Activated CD4-positive, CD25-positive, alpha-beta regulatory T cell treated with anti-CD3 and anti-CD28 coated beads, Interleukin-2, amount 50 U/mL, for 24 hours (primary cell): ENCODE results near the gene FLAD1.
"Not testable (repeated sequence)": the region's sequence is repeated elsewhere in the genome, so short reads cannot be mapped to it uniquely, and the experiment has no call there.

Experiments used
- ATAC-seq, 2 donors: fragments of 150-1000 bp; cut with Tn5 transposase; one replicate each; pipeline ENCODE4 v1.10.0; 2021; ENCODE audit warnings: mild to moderate bottlenecking in 1 of 2, moderate library complexity in 1 of 2

Gene FLAD1

DNA sequence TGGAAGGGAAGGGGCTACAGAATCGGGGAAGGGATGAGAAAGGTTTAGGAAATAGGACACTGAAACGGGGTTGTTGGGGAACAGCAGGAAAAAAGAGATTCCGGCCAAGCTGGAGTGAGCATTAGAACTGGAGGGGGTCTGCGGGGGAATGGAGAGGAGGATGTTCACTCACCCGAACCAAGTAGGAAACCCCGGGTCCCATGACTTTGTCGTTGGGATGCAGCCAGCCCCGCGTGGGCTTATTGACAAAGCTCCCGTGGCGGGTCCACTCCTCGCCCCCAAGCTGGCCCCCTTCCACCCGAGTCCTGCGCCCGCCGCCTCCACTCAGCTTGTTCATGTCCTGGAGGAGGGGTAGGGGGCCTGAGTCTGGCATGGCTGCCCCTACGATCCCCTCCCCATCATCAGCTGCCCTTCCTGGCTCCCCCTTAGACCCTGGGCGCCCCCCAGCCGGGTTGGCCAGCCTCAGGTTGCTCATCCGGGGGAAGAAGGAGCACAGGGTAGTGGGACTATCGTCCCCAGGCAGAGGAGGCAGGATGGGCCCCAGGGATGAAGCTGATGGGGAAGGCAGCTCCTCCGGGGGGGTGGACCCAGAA lies 13.2 kb upstream of the FLAD1 start:
- ATAC-seq = no peak

GRCh38 chr1:154970631-154971340 lies 12.4 kb upstream of the FLAD1 start, which contains the start of gene SHC1:
SHC1 (minus strand) TSS chr1:154970747; CDS start chr1:154970526, 221 bp downstream.
- ATAC-seq = no peak

DNA sequence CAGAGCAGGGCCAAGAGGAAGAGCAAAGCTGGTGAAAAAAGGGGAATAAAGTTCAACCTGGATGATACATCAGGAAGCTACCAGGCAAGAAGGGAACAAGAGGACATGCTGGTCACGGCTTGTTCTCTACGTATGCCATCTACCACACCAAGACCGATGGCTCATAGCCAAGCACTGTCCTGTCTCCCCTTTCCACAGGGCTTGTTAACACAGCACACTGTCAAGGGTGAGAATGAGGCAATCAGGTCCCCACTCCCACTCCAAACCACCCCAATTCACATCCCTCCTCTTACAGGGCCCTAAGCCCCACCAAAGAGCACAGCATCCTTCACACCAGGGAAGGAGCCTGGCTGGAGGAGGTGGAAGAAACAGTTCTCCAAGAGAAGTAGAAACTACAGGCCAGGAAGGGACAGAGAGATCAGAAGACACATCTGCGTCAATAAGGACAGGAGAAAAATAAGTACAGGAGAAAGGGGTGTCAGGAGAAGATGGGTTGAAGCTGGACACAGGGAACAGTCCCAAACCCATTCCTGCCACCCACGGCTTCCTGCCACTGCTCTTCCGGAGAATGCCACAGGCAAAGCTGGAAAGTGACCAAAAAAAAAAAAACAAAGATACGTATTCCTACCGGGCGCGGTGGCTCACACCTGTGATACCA lies 11.7 kb upstream of the FLAD1 start:
- ATAC-seq = no peak

DNA sequence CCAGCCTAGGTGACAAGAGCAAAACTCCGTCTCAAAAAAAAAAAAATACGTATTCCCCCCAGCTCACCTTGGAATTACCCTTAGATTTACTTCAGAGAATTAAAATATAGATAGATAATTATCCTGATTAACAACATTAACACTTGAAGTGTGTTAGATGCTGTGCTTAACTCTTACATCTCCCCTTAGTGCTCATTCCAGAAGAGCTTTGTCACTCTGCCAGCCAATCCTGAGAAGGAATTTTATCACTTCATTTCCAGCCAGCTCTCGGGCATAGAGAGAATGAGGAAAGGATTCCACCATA lies 11.0 kb upstream of the FLAD1 start:
- ATAC-seq = no peak

DNA sequence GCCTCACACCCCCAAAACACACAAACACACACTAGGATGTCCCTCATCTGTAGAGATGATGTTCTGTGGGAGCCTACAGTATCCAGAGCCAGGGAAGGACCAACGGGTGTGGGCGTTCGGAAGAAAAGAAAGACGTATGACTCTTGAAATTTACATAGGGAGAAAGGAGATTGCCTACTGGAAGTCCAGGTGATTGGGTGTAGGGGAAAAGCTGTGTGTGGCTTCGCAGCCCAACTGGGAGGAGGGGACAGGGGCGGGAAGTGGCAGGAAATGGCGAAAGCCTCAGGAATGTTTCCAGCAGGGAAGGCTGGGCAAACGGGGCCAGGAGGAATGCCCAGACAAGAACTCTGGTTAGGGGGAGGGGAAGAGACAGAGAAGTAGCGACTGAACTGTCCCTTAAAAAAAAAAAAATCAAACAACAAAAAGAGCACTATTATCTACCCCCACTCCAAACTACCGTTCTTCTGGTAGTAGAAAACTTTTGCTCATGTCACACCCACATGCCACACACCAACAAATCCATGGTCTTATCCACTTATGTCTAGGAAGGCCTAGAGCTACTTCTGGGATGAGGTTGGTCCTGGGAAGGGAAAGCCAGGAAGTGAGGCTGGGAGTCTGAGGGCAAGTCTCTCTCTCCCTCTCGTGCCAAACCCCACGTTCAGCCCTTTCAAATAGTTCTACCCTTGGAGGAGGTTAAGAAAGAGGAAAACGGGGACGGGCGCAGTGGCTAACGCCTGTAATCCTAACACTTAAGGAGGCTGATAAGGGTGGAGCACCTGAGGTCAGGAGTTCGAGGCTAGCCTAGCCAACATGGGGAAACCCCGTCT lies 10.4 kb upstream of the FLAD1 start:
- no peak for ATAC-seq

GRCh38 chr1:154973344-154974101 lies 9.6 kb upstream of the FLAD1 start:
- ATAC-seq = peak; percentile 9

- peak; percentile 87 to 91 for ATAC-seq
These were observed 8.9 kb upstream of the FLAD1 start, which contains the start of gene CKS1B for GRCh38 chr1:154974102-154974807. CKS1B (plus strand) TSS chr1:154974681; CDS start chr1:154974746, 65 bp downstream.

DNA sequence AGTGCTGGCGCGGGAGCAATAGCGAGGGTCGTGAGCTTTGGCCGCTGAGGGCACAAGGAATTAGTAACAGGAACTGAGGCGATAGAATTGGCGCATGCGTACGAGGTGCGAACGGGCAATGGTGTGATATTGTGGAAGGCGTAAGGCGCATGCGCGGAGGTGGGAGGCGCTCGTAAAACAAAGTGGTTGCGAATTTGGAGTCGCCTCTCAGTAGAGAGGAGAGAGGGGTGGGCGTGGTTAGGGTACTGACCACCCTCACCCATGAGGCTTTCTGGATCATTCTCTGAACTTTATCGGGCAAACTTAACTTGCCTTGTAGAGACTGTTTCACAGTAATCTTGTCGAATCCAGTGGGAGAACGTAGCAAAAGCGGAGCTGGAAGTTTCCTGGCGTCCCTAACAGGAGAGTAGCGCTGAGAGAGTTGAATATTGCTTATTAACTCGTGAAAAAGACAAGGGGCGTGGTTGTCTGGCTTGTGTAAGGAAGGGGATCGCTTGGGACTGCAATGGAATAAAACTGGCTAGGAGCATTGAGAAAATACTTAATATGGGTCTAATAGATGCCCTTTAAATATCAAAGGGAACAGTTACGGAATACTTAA lies 8.2 kb upstream of the FLAD1 start:
- ATAC-seq = peak; percentile 46 to 50

DNA sequence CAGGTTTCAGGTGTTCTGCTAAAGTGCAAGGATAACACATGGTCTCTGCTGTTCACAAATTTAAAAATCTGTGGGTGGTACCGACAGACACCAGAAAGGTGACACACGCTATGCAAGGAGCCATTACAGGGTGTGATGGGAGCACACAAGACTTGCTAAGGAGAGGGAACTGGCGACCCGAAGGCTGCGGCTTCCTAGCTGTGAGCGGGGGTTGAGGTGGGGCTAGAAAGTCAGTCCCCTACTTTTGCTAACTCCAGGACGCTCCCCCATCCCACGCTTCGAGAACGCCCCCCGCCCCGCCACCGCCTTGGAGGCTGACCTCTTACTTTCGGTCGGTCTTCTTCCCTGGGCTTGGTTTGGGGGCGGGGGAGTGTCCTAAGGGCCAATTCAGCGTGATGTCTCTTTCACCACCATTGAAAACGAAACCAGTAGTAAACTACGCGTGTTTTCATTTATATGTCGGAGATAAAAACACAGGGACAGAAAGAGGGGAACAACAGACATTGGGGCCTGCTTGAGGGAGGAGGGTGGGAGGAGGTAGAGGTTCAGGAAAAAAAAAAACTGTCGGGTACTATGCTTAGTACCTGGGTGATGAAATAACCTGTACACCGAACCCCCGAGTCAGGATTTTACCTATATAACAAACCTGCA lies 7.6 kb upstream of the FLAD1 start:
- ATAC-seq = peak; percentile 7 to 8

- ATAC-seq = not testable (repeated sequence)
These were observed 5.4 kb upstream of the FLAD1 start for GRCh38 chr1:154977762-154978161.

DNA sequence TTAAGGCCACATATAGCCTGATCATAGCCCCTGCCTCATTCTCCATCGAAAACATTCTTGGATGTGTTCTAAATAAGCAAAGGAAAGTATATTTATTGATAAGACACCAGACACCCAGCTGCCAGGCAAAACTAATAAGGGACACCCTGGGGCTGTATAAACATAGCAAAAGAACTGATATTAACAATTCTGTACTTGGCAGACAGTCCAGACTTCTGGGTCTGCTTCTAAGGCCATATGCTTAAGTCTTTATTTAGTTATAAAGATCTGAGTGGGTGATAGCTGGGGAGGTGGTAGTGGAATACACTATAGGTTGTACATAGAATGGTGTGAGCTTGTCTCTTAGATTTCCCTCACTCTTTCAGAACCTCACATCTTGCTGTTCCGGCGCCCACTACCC lies 4.8 kb upstream of the FLAD1 start:
- ATAC-seq = no peak

DNA sequence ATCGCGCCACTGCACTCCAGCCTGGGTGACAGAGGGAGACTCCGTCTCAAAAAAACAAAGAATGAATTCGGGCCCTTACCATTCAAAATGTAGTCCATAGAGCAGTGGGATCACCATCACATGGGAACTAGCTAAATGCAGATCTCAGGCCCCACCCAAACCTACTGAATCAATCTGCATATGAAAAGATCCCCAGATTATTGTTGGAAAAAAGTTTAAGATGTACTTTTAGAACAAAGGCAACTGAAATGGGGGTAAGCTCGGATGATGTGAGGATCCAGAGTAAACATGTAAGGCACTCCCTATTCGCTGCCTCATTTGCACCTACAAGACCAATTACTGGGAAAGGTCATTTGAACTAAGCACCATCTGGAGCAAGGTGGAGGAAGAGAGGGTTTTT lies 803 bp upstream of the FLAD1 start:
- ATAC-seq = no peak

GRCh38 chr1:154983776-154984466 lies 777 bp downstream of the FLAD1 start:
- no peak for ATAC-seq

- not testable (repeated sequence) for ATAC-seq
These were observed 3.6 kb downstream of the FLAD1 start for GRCh38 chr1:154986736-154987135.

DNA sequence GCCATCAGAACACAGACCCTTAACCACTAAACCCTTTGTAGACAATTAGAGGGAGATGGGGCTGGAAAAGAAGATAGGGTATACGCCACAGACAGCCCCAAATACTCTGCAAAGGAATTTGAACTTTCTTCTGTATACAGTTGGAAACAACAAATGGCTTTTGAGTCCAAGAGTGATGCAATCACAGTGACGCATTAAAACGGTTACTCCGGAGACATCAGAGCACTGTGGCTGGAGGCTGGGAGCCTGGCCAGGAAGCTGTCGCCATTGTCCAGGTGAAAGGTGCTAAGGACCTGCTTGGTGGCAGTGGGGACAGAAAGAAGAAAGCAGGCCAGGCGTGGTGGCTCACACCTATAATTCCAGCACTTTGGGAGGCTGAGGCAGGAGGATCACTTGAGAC lies 4.2 kb downstream of the FLAD1 start:
- no peak for ATAC-seq

DNA sequence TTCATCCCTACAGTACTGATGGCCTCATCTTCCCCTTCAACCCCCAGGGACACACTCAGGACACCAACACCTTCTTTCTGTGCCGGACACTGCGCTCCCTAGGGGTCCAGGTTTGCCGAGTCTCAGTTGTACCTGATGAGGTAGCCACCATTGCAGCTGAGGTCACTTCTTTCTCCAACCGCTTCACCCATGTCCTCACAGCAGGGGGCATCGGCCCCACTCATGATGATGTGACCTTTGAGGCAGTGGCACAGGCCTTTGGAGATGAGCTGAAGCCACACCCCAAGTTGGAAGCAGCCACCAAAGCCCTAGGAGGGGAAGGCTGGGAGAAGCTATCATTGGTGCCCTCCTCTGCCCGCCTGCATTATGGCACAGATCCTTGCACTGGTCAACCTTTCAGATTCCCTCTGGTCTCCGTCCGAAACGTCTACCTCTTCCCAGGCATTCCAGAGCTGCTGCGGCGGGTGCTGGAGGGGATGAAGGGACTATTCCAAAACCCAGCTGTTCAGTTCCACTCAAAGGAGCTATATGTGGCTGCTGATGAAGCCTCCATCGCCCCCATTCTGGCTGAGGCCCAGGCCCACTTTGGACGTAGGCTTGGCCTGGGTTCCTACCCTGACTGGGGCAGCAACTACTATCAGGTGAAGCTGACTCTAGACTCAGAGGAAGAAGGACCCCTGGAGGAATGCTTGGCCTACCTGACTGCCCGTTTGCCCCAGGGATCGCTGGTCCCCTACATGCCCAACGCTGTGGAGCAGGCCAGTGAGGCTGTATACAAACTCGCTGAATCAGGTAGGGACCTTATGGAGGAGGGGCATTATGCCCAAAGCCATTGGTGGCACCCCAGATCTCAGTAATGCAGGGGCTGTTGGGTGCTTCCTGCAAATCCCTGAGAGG lies 5.2 kb downstream of the FLAD1 start:
- no peak for ATAC-seq

DNA sequence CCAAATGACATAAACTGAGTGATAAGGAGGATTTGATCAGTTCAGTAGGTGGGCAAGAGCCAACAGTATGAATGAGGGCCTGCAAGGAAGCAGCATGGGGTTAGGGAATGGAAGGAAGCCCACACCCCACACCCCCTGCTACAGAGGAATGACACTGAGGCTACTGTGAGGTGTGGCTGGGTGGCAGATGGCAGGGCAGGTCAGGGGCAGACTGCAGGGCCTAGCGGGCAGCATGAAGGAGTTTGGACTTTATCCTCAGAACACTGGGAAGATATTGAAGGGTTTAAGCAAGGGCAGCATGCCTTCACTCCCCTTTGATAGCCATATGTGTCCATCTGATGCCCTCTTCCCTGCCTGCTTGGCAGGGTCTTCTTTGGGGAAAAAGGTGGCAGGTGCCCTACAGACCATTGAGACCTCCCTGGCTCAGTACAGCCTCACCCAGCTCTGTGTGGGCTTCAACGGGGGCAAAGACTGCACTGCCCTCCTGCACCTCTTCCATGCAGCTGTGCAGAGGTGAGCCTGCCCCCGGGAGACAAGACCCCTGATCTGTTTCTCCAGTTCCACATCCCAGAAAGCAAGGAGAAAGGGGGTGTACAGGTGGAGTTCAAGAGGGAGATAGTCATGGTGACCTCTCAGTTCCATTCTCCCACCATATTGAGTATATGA lies 6.2 kb downstream of the FLAD1 start:
- ATAC-seq = no peak

DNA sequence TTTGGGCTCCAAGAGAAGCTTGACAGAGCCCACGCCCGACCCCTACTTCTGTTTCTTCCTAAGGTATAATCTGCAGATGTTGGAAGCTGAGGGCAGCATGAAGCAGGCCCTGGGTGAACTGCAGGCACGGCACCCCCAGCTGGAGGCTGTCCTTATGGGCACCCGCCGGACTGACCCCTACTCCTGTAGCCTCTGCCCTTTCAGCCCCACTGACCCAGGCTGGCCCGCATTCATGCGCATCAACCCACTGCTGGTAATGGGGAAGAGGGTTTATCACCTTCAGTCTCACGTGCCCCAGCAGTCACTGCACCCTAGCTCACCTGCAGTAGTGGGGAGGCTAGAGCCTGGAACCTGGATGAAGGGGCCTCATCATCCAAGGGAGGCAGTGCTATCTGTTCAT lies 7.1 kb downstream of the FLAD1 start:
- ATAC-seq = no peak
